Tibial artery (tissue), 4 donors: ENCODE data around the gene C1QTNF6.

Experiments
- DNase-seq, 2 donors: peaks; one replicate each; pipeline ENCODE4 v3.0.0-alpha.2; 2019
- H3K27ac ChIP-seq, 2 donors: fragments of 200-600 bp; sonication (generic) in 1 of 2; 1 replicate in 1 of 2; 2 replicates in 1 of 2; pipeline ENCODE4 v1.5.1; 2018 to 2019; ENCODE audit warnings: mild to moderate bottlenecking in 1 of 2
- H3K27me3 ChIP-seq, 2 donors: fragments of 200-600 bp; sonication (generic) in 1 of 2; one replicate each; pipeline versions ENCODE4 v1.5.1 to v1.6.0; 2016 to 2019
- H3K36me3 ChIP-seq, 3 donors: fragments of 200-600 bp; sonication (generic) in 2 of 3; one replicate each; pipeline ENCODE4 v1.5.1; 2016 to 2019; ENCODE audit warnings: mild to moderate bottlenecking in 2 of 3
- H3K4me1 ChIP-seq, 4 donors: fragments of 200-600 bp; sonication (generic) in 2 of 4; 1 replicate in 3 of 4; 2 replicates in 1 of 4; pipeline ENCODE4 v1.5.1; 2016 to 2019
- H3K4me3 ChIP-seq, 2 donors: fragments of 200-600 bp; sonication (generic) in 1 of 2; 1 replicate in 1 of 2; 2 replicates in 1 of 2; pipeline ENCODE4 v1.5.1; 2018 to 2019; ENCODE audit warnings: mild to moderate bottlenecking in 2 of 2
- H3K9me3 ChIP-seq, 3 donors: fragments of 200-600 bp; sonication (generic) in 1 of 3; one replicate each; pipeline ENCODE4 v1.5.1; 2016 to 2019
- intact Hi-C: fragments of 100-400 bp; cut with DNase I; formaldehyde crosslinking; loops from one replicate; pipeline ENCODE4 v1.15.0; 2023; ENCODE audit warnings: low total_unique reads
- TF ChIP-seq, protein P1 (sequence below), 2 experiments: fragments of 200-600 bp in 1 of 2; fragments of 450-650 bp in 1 of 2; IDR thresholded peaks; one replicate each; pipeline ENCODE4 v1.5.1; 2017 to 2019; ENCODE audit warnings: antibody characterized with exemption in 2 of 2, mild to moderate bottlenecking in 1 of 2, moderate library complexity in 1 of 2

Gene C1QTNF6

GRCh38 chr22:37198258-37199102 is 10.4 kb upstream of the C1QTNF6 start:
- H3K36me3 ChIP-seq, result no peaks in the 10 kb centered on the region
- TF ChIP-seq, protein P1, sequence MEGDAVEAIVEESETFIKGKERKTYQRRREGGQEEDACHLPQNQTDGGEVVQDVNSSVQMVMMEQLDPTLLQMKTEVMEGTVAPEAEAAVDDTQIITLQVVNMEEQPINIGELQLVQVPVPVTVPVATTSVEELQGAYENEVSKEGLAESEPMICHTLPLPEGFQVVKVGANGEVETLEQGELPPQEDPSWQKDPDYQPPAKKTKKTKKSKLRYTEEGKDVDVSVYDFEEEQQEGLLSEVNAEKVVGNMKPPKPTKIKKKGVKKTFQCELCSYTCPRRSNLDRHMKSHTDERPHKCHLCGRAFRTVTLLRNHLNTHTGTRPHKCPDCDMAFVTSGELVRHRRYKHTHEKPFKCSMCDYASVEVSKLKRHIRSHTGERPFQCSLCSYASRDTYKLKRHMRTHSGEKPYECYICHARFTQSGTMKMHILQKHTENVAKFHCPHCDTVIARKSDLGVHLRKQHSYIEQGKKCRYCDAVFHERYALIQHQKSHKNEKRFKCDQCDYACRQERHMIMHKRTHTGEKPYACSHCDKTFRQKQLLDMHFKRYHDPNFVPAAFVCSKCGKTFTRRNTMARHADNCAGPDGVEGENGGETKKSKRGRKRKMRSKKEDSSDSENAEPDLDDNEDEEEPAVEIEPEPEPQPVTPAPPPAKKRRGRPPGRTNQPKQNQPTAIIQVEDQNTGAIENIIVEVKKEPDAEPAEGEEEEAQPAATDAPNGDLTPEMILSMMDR (IDR thresholded peaks at IDR 0.05), result peak; percentile 57 to 93
- H3K9me3 ChIP-seq, result no peaks in the 10 kb centered on the region
- peak; percentile 75 to 91 for DNase-seq
- no peaks in the 10 kb centered on the region for H3K27me3 ChIP-seq
- H3K4me3 ChIP-seq, result peak overlapping the region; percentile 61 to 68
- peak overlapping the region; percentile 84 to 87 for H3K27ac ChIP-seq
- intact Hi-C loops, result no loop called here
- peaks cover 7 to 34% (median 24%) of the 10 kb centered on the region in 4 donors for H3K4me1 ChIP-seq

DNA sequence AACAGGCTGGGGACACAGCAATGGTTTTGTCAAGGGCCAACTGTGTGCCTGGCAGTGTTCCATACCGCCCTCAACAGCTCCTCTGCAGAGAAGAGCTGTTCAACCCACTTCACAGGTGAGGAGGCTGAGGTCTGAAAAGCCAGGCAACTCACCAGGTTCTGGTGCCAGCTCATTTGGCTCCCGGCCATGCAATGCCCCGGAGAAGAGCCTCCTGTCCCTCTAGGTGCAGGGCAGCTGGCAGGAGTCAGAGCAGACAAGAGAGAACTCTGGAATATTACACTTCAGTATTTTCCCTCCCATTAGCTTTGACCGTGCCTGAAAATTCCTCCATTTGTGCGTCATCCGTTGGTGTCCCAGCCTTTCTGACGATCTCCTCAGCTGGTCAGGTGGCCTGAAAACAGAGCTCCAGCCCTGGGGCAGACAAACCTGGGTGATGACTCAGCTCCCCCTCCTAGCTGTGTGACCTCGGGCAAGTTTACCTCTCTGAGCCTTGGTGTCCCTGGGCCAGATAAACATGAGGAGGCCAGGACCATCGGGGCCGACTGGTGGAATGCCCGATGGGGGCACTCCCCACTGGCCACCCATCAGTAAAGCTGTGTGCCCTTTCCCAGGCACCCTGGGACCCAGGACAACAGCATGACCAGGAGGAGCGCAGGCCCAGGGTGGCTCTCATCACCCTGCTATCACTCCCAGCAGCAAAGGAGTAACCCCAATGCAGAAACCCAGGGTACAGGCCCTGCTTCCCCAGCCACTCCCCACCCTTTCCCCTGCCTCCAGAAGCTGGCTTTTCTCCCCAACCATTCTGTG is 9.6 kb upstream of the C1QTNF6 start:
- Histone ChIP-seq H3K36me3 (no peaks in the 10 kb centered on the region), H3K27me3 (no peaks in the 10 kb centered on the region), H3K4me3 (peak overlapping the region; percentile 61 to 68), H3K4me1 (peaks cover 7 to 34% (median 24%) of the 10 kb centered on the region in 4 donors), H3K27ac (peak overlapping the region; percentile 84 to 87), H3K9me3 (no peaks in the 10 kb centered on the region)
- DNase-seq, result peak; percentile 39 to 77
- intact Hi-C loops, result no loop called here
- TF ChIP-seq, protein P1 (IDR thresholded peaks at IDR 0.05), result no peak

- intact Hi-C loops, result no loop called here
- Histone ChIP-seq H3K27ac (peak overlapping the region; percentile 84 to 87), H3K9me3 (no peaks in the 10 kb centered on the region), H3K4me1 (peaks cover 7 to 34% (median 24%) of the 10 kb centered on the region in 4 donors), H3K36me3 (no peaks in the 10 kb centered on the region), H3K27me3 (no peaks in the 10 kb centered on the region), H3K4me3 (no peak overlapping the region)
- TF ChIP-seq, protein P1 (IDR thresholded peaks at IDR 0.05), result peak in 1 of 2 experiments; percentile 20
- DNase-seq, result peak; percentile 86 to 93
Observed at GRCh38 chr22:37196539-37197450, 8.7 kb upstream of the C1QTNF6 start.

- H3K27me3 ChIP-seq, result no peaks in the 10 kb centered on the region
- no peaks in the 10 kb centered on the region for H3K36me3 ChIP-seq
- no peaks in the 10 kb centered on the region for H3K9me3 ChIP-seq
- peak; percentile 17 to 32 for DNase-seq
- intact Hi-C loops, result no loop called here
- H3K4me1 ChIP-seq, result peaks cover 7 to 34% (median 24%) of the 10 kb centered on the region in 4 donors
- no peak overlapping the region for H3K4me3 ChIP-seq
- H3K27ac ChIP-seq, result no peak overlapping the region
- TF ChIP-seq, protein P1 (IDR thresholded peaks at IDR 0.05), result no peak
Observed at GRCh38 chr22:37195921-37196320, 7.9 kb upstream of the C1QTNF6 start.

- intact Hi-C loops, result no loop called here
- Histone ChIP-seq H3K36me3 (no peaks in the 10 kb centered on the region), H3K27me3 (no peaks in the 10 kb centered on the region), H3K4me1 (peaks cover 7 to 32% (median 22%) of the 10 kb centered on the region in 4 donors), H3K4me3 (no peak overlapping the region), H3K27ac (no peak overlapping the region), H3K9me3 (no peaks in the 10 kb centered on the region)
- TF ChIP-seq, protein P1 (IDR thresholded peaks at IDR 0.05), result no peak
- no peak for DNase-seq
Observed at GRCh38 chr22:37194750-37195149, 6.7 kb upstream of the C1QTNF6 start.
